Vagina (tissue), 2 donors: ENCODE measurements around the gene FCHO1.

Source experiments
- POLR2A ChIP-seq, 2 donors: fragments of 450-650 bp; IDR thresholded peaks; one replicate each; pipeline ENCODE4 v1.6.1; 2017; ENCODE audit warnings: antibody characterized with exemption in 2 of 2, mild to moderate bottlenecking in 2 of 2, moderate library complexity in 2 of 2
- TF ChIP-seq, protein P1 (sequence below), 3 experiments: fragments of 450-650 bp in 2 of 3; fragments of 200-600 bp in 1 of 3; sonication (generic) in 1 of 3; IDR thresholded peaks; one replicate each; pipeline ENCODE4 v1.5.1; 2017 to 2019; ENCODE audit warnings: antibody characterized with exemption in 3 of 3, mild to moderate bottlenecking in 2 of 3, moderate library complexity in 2 of 3

- TF ChIP-seq, protein P1, sequence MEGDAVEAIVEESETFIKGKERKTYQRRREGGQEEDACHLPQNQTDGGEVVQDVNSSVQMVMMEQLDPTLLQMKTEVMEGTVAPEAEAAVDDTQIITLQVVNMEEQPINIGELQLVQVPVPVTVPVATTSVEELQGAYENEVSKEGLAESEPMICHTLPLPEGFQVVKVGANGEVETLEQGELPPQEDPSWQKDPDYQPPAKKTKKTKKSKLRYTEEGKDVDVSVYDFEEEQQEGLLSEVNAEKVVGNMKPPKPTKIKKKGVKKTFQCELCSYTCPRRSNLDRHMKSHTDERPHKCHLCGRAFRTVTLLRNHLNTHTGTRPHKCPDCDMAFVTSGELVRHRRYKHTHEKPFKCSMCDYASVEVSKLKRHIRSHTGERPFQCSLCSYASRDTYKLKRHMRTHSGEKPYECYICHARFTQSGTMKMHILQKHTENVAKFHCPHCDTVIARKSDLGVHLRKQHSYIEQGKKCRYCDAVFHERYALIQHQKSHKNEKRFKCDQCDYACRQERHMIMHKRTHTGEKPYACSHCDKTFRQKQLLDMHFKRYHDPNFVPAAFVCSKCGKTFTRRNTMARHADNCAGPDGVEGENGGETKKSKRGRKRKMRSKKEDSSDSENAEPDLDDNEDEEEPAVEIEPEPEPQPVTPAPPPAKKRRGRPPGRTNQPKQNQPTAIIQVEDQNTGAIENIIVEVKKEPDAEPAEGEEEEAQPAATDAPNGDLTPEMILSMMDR (IDR thresholded peaks at IDR 0.05), result peak; percentile 48 to 75 (median 59)
- TF ChIP-seq POLR2A (IDR thresholded peaks at IDR 0.05), result no peak
Observed at GRCh38 chr19:17703824-17704463, 47.3 kb upstream of the FCHO1 start.
